Epidermal melanocyte (primary cell): ENCODE data around the gene TENT4A.

Experiments
- DNase-seq: peaks from one replicate; pipeline ENCODE4 v3.0.0; 2011; ENCODE audit warnings: low spot score; ENCODE audit not compliant: insufficient read length

TENT4A gene

DNA sequence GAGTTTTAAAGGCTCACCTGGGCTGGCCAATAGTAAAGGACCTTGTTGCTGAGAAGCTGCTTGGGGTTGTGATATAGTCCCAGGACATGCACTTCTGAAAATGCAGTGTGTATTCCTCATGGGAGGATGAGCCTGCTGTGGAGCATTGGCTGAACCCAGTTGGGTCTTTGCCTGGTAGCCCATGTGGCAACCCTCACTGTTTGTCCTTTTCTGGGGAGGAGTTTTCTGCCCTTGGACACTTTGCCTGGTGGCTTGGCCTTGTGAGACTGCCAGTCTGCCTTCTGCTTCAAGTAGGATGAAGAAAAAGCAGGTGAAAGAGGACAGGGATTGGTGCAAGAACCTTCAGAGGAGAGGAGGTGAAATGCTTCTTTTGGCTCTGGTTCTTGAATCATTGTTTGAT is 4.0 kb downstream of the TENT4A start:
- DNase-seq: no peak

DNA sequence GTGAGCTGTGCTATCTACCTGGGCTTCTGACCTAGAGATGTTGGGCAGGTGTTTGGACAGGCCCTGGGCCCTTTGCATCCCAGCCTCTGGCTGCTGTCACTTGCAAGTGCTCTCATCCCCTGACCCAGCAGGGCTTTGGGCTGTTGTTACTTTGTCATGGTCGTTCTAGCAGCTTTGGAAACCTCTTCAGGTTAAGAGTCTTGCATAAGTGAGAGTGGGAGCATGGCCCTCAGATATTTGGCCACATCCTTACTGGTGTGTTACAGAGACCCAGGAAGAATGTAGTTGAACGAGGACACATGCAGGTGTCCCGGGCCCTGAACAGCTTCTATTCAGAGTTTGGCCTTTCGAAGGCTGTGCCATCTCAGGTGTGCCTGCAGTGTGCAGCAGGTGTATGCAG is 4.5 kb downstream of the TENT4A start:
- DNase-seq: no peak

DNA sequence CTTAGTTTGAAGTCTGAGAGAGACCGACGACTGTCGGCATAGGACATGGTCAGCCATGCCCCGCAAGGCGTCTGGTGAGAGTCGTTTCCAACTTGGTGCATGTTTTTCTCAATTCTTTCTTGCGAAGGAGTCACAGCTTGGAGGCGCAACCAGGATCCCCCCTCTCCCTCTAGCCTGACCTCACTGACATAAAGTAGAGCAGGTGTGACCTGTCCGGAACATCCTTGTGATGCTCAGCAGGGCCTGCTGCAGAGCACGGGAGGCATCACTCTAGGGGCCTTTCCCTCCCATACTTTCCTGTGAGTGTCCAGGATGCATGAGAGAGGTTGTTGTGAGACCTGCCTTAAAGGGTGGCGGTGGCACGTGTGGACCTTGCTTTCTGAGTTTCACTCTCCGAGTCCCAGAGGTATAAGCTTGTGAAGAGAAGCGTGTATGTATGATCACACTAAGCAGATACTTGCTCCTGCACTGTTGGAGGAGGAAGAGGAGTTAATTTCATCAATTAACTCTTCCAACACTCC is 5.0 kb downstream of the TENT4A start:
- DNase-seq: no peak

DNA sequence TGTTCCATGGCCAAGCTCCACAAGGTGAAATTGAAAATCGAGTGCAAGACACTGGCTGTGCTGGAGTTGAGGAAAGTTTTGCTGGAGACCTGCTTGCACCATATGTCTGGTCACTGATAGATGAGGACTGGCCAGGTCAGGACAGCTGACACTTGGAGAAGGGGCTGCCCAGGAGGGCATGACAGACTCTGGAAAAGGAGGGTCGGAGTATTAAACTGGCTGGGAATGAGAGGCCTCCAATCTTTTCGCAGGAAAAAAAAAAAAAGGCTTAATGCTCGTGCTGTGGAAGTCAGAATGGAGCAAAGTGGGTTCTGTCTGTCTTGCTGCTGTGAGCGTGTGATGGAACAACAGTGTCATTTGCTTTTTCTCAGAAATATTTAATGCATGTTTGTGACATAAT is 5.5 kb downstream of the TENT4A start:
- no peak for DNase-seq

DNA sequence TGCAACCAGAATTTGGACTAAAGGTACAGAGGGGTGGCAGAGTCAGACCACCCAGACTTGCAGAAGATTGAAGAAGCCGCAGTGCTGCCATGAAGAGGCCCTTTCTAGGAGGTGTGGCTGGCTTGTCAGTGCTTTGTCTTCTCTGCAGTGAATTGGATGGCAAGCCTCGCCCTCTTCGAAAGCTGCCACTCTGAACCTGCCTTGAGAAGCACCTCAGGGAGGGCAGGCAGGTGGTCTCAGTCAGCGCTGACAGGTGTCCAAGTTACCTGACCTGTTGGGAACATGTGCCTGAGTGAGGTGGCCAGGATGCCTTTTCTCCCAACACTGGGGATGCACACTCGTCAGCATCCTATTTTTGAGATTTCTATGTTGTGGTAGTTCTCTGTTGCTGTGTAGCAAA is 6.2 kb downstream of the TENT4A start:
- no peak for DNase-seq

DNA sequence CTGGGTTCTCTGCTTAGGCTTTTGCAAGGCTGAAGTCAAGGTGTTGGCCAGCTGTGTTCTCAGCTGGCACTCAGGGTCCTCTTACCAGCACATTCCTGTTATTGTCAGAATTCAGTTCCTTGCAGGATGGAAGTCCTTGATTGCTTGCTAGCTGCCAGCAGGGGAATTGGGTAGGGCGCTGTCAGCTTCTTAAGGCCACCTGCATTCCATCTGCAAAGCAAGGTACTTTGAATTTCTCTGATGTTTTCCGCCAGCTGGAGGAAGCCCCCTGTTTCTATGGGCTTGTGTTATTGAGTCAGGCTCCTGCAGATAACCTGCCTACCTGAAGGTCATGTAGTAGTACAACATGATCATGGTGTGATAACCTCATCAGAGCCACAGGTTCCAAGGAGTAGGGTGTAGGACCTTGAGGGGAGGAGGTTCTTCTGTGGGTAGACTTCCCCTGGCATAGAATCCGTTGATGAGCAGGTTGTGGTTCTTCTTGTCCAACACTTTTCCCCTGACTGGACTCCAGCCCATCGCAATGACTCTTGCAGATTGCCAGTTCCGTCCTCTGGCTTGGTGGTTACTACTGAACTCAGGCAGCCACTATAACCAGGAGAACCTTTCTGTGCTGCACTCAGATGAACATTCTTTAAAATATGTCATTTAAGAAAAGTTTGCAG is 6.8 kb downstream of the TENT4A start:
- DNase-seq: no peak

DNA sequence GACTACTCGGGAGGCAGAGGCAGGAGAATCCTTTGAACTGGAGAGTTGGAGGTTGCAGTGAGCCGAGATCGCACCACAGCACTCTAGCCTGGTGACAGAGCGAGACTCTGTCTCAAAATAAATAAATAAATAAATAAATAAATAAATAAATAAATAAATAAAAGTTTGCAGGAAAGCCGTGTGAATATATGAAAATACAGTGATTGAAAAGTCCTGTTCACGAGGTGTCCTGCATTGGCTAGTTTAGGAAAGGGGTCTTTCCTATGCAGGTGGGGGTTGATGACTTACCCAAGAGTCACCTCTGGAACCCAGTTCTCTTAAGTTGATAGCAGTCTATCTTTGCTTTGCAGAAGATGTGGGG is 7.3 kb downstream of the TENT4A start:
- no peak for DNase-seq

DNA sequence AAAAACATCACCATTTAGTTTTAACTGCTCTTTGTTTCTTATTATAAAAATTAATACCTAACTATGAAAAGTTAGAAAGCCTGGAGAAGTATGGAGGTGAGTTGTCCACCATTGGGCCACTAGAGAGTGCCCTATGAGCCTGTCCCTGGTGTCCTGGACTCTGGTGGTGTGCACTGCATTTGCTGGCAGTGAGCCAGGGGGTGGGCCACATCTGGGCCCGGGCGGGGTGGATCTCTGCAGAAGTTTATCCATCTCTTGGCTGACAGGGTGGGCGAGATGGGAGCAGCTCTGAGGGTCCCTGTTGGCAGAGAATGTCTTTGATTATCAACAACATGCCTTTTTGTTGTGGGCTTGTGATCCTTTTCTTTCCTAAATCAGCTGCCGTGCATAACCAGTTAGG is 8.2 kb downstream of the TENT4A start:
- DNase-seq: no peak

DNA sequence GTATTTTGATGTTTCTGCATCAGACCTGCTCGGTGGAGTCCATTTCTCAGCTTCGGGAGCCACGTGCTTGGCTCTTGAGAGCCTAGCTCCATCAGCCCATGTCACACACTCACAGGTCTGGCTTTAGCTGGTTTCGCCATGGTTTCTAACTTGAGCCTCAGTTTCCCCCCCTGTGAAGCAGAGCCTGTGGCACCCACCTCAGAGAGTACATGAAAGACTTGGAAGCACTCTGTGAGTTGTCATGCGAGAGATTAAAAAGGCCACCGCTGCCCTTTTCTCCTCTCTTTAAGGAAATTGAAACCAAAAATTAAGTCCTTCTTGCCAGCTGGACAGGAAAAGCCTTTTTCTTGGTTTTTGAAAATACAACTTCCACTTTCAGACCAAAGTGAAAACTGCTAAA is 8.8 kb downstream of the TENT4A start:
- DNase-seq: no peak

DNA sequence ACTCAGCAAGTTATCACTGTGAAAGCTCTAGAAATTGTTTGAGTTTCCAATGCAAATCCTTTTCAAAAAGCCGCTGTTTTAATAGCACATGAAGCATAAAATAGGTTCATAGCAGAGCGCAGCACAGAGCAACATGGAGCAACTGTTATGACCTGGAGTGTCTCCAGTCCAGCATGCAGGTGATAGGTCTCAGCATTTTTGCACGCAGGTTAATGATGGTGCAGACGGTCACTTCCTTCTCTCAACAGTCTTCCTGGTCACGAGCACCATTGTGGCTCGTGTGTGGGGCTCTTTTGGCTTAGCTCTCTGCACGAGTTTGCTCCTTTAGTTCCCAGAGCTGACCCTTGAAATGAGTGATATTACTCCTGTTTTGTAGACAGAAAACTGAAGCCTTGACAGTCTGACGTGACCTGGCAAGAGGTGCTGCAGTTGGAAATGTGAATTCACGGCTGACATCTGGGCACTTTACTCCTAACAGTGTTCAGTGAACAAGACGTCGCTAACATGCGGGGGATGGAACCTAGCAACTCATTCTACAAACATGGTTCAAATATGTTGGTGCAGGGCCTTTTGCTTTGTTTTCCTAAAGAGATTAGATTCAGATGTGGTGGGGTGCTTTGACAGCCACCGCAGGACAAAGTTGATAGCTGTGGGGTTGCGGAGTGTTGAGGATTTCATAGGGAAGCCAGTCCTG is 10.0 kb downstream of the TENT4A start:
- no peak for DNase-seq

DNA sequence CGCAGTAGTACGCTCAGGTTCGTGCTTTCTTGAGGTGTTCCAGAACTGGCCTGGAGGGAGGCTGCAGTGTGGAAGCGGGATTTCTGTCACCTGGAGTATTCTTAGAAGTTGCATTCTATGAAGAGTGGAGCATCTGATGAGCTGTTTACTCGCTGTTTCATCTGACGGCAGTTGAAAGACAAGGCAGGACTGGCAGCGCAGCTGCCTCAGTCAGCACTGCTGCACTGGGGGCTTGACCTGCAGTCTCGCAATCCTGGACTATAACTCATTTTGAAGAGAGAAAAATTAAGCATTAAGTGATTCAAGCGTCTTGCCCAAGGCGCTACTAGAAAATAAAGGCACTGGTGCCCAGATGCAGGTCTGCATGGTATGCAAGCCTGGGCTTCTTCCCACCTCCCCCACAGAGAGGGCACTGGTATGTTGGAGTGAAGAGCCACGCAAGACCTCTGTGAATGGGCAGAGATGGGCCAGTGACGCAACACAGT is 10.6 kb downstream of the TENT4A start:
- DNase-seq: no peak

DNA sequence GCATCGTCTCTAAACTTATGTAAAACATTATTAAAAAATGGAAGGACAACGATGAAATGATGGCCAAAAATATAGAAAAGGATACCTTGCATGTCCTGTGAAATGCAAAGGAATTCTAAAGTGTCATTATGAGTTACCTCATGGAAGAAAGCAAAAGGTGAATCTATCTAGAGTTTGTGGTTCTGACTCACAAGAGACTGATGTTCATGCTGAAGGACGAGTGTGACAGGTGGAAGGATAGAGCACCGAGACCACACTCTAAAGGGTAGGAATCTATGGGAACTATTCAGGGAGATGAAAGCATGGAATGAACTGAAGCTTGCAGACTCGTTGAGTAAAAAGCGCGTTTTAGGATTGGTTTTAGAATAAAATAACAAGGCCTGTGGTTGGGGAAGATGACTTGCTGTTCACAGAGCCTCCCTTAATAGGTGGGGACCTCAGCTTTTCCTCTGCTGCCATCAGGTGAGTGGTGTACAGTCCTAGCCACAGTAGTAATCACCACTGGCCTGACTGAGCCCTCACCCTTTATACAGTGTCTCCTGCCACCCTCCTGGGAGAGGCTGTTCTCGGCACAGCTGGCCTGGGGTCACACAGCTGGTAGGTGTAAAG is 11.2 kb downstream of the TENT4A start:
- no peak for DNase-seq

DNA sequence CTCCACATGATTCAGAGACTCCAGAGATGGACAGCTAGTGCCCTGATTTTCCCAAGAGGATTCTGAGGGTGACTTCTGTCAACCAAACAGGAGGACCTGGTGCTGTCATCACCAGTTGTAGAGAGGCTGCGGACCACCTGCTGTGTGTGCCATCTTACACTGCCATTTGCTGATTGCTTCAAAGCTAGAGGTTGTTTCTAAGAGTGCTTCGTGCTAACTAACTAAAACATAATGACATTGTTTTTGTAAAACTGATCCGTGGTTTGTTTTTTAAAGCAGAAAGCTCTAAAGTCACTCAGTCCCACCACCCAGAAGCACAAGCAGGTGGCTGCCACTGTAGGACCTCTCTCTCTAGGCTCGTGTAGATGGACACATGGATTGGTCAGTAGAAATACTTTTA is 12.2 kb downstream of the TENT4A start:
- DNase-seq: no peak

DNA sequence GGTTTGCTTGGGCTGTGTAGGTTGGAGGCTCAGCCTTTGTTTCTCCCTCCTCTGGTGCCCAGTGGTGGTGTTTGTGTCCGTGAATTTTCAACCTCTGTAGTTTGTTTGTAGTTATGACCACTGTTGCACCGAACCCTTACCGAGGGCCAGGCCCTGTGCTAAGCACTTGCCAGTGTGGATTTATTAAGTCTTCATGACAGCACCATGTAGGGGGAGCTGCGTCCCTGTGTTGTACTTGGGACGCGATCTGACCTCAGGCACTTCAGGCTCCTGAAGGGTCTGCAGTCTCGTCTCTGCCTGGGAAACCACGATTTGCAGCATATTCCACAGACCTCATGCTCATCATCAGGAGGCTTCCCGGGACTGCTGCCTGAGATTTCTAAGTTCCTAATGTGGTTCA is 12.8 kb downstream of the TENT4A start:
- no peak for DNase-seq

DNA sequence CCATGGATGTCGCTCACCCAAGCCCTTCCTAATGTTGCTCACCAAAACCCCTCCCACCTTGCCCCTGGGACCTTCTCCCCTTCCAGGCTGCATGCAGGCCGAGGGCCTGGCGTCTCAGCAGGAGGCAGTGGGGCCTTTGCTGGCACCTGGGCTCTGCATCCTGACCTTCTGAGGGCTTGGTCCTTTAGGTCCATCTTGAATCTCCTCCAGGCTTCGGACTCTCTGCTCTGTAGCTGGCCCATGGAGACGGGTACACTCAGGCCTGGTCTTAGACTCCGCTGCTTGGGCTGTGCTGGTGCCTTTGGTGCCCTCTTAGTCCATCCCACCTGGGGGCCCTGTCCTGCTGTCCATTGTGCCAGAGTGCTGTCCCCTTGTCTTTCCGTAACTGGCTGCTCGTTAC is 14.0 kb downstream of the TENT4A start:
- no peak for DNase-seq

DNA sequence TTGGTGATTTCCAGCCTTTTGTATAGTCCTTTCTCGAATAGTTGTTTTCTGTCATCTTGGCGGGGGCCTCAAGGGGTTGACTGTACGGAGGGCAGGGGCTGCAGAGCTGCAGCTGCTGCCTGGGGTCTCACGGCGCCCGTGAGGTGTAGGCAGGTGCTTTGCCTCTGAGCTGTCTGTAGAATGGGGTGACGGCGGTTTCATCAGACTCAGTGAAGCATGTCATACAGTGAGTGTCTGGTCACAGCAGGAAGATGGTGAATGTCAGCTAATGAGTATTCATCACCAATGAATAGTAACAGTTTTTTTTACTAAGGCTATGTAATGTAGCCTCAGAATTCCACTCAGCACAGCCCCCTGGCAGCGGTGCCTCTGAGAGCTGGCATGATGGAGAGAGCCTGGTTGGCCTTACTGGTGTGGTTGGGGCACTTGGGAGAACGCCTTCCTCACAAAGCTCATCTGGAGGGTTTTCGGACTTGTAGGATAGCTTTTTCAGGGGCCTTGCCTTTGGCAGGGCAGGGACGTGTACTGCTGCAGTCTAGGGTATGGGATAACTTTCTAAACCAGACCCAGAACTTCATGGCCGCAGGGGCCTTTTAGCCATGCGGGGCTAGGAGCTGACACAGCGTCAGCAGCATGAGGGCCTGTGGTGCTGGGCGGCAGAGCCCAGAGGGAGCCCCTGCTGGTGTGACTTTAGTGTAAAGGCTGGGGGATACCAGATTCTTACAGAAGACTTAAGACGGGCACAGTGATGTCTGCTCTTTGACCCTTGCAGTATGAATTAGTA is 15.0 kb downstream of the TENT4A start:
- DNase-seq: no peak

DNA sequence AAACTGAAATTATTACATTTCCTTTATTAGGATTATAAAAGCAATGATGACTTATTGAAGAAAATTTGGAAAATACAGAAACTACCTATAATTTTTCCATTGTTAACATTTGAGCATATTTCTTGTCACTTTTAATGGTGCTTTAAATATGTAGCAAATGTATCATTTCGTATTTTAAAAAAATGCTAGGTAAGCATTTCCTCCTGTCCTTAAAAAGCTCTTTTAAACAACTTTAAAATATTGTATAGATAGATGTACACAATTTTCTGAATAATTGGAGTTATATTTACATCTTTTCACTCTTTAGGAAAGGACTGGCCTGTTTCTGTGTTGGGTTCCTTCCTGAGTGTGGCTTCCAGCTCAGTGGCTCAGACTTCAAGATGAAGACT is 15.6 kb downstream of the TENT4A start:
- DNase-seq: no peak

DNA sequence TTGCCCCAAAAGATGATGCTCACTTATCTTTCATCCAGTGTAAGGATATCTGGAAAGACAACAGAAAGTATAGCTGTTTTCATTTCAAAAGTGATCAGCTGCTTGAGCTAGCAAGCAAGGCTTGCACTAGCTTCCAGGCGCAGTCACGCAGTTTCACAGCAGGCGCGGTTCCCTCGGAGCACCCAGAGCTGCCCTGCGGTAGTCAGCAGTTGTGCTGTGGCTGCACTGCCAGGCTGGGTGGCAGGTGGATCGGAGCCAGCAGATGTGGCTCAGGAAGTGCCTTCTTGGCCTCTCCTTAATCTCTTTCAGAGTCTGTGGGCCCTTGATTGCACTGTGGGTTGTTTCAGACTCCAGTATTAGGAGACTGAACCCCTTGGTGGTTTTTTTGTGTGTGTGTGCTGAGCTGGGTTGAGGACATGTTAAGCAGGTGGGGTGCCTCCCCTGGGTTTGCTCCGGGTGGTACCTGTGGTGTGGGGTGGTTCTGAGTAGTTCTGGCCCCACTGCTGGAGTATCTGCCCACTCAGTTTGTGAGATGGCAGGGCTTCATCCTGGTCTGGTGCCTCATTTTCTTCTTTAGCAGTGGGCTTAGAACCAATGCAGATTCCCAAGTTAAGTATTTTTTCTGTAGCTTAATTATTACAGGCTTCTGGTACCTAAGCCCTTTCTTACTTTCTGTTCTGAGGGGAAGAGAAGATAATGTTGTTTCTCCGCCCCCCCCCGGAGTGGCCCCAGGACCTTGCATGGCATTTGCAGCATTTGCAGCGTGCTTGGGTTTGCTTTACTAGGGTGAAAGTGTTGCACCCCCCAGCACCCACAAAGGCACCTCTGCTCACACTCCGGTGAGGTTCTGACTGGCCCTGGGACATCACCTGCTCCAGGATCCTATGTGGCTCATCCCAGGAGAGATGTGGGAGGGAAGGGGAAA is 16.4 kb downstream of the TENT4A start:
- DNase-seq: no peak

DNA sequence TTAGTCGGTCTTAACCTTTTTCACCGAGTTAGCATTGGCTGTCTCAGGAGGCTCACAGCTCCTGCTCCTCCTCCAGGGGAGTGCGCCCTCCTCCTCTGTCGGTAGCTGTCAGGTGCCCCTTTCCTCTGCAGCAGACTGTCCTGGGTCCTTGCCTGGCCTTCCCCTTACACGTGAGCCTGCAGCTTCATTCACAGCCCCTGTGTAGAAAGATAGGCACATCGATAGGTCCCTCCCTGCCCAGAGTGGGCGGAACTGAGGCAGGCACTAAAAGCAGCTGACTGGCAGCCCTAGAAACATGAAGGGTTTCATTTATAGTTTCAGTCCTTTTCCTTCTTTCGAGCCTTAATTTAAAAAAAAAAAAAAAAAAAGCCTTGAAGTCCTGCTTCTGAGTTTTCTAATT is 17.2 kb downstream of the TENT4A start:
- DNase-seq: peak; percentile 60

DNA sequence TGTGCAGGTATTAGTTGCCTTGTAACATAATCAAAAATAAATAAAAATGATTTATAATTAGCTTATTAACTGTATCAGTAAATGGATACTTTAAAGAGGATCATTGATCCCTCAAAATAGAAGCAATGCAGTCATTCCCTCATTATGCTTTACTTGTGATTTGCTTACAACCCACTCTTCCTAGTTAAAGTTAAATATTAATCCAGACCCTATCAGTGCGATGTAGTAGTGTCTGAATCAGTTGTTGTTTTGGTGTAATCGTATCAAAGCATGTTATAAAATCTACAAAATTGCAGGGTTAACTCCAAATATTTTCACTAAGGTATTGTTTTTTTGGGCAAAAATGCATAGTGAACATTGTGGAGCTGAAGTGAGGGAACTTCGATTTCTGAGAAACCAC is 17.6 kb downstream of the TENT4A start:
- DNase-seq: no peak
